Ovary (tissue), 9 donors: Measurements from ENCODE around the gene NETO1. TPM values are rescaled to one million over a fixed set of nuclear protein-coding genes. Genes with fewer than 3 reads are reported as not detected.

Experiments used
- DNase-seq, 5 donors: peaks; one replicate each; pipeline ENCODE4 v3.0.0-alpha.2; 2019 to 2020
- H3K27ac ChIP-seq, 2 donors: fragments of 200-600 bp; one replicate each; pipeline versions ENCODE4 v1.5.1 to v1.8.0; 2019 to 2022
- H3K27me3 ChIP-seq: fragments of 200-600 bp; one replicate; pipeline ENCODE4 v1.8.0; 2022
- H3K36me3 ChIP-seq: fragments of 200-600 bp; sonication (generic); one replicate; pipeline ENCODE4 v1.5.1; 2019
- H3K4me1 ChIP-seq: one replicate; pipeline ENCODE4 v1.8.1; 2013; ENCODE audit warnings: mild to moderate bottlenecking, moderate library complexity; ENCODE audit not compliant: insufficient read depth
- H3K4me3 ChIP-seq: fragments of 200-600 bp; sonication (generic); one replicate; pipeline ENCODE4 v1.5.1; 2017
- H3K9me3 ChIP-seq, 2 donors: fragments of 200-600 bp in 1 of 2; sonication (generic) in 1 of 2; one replicate each; pipeline versions ENCODE4 v1.5.1 to v1.8.1; 2013 to 2019; ENCODE audit warnings: mild to moderate bottlenecking in 1 of 2, moderate library complexity in 1 of 2
- CTCF ChIP-seq, 3 donors: fragments of 450-650 bp in 2 of 3; fragments of 200-600 bp in 1 of 3; IDR thresholded peaks; one replicate each; pipeline versions ENCODE4 v1.5.1 to v1.8.0; 2016 to 2022; ENCODE audit warnings: antibody characterized with exemption in 3 of 3, mild to moderate bottlenecking in 1 of 3
- EP300 ChIP-seq: sonication (generic); formaldehyde crosslinking; IDR thresholded peaks from one replicate; pipeline ENCODE4 v1.6.1; 2017; ENCODE audit warnings: antibody characterized with exemption
- POLR2A ChIP-seq: fragments of 450-650 bp; IDR thresholded peaks from one replicate; pipeline ENCODE4 v1.6.1; 2017; ENCODE audit warnings: antibody characterized with exemption, mild to moderate bottlenecking, moderate library complexity
- WGBS, 3 donors: extraction: QIAGEN DNeasy Blood & Tissue Kit in 1 of 3; methylation state at CpG; one replicate each; pipeline versions ENCODE4 v1.1.5 to v1.1.7; 2013 to 2017; 5-methylcytosine and 5-hydroxymethylcytosine counted together
- intact Hi-C, 4 donors: fragments of 100-400 bp; cut with DNase I; formaldehyde crosslinking; loops; one replicate each; pipeline versions ENCODE4 v1.11.0 to v1.15.1; 2022 to 2023
- polyA plus RNA-seq, 2 donors: library from polyadenylated mRNA; stranded (reverse); fragments of 200-250 nt in 1 of 2; fragments of 350-450 nt in 1 of 2; fragmentation: Illumina TruSeq in 1 of 2; extraction: RNeasy Lipid Tissue Mini Kit (QIAGEN cat#74804) in 1 of 2; gene quantifications; one replicate each; pipeline ENCODE4 v1.2.3, GENCODE V29; 2013 to 2014
- total RNA-seq, 7 donors: library from RNA; depleted of rRNA in 2 of 7; stranded (reverse); fragments of >200 nt in 2 of 7; fragmentation: NEBNext Ultra II Directional in 3 of 7; extraction: Animal tissue kit (Norgen Biotek cat#: 25700) in 3 of 7; gene quantifications; one replicate each; pipeline versions ENCODE4 v1.1.0 to v1.2.4, GENCODE V29; 2016 to 2023
- donor health status: DM: no; HTN: no; CAD: no; lungs with moderate emphysema.
- donor health status: DM: no; HTN: no; CAD: no.
- donor health status: Bipolar disorder and iron deficiency.
- donor health status: DM: yes; HTN: yes; CAD: no.
- donor health status: DM: no; HTN: no; CAD: no.
- donor health status: DM: yes; HTN: yes; CAD: no.

NETO1 gene
- total and polyA plus RNA-seq, 9 donors: 2.0 TPM; not detected in 8

- H3K36me3 ChIP-seq: no peaks in the 10 kb centered on the region
- no peak for DNase-seq
- H3K4me1 ChIP-seq: peaks cover 3% of the 10 kb centered on the region
- no peaks in the 10 kb centered on the region for H3K9me3 ChIP-seq
- no peak overlapping the region for H3K27ac ChIP-seq
- WGBS, 3 donors: 3 to 4% (median 4%) methylated on average over 18 of the region's 18 CpGs
- intact Hi-C loops: no loop called here
- no peak for TF ChIP-seq CTCF (IDR thresholded peaks at IDR 0.05)
- no peak for TF ChIP-seq EP300
- no peak overlapping the region for H3K4me3 ChIP-seq
- H3K27me3 ChIP-seq: no peaks in the 10 kb centered on the region
Observed at GRCh38 chr18:72866442-72866900, 1.3 kb downstream of the NETO1 start.

GRCh38 chr18:72863754-72864153 lies 4.0 kb downstream of the NETO1 start:
- DNase-seq: no peak
- Histone ChIP-seq H3K36me3 (no peaks in the 10 kb centered on the region), H3K4me3 (no peak overlapping the region), H3K27me3 (no peaks in the 10 kb centered on the region), H3K9me3 (no peaks in the 10 kb centered on the region), H3K27ac (no peak overlapping the region), H3K4me1 (peaks cover 3% of the 10 kb centered on the region)
- intact Hi-C loops: no loop called here
- no peak for TF ChIP-seq EP300
- no peak for TF ChIP-seq CTCF (IDR thresholded peaks at IDR 0.05)
- no peak for TF ChIP-seq POLR2A
- WGBS, 3 donors: 77 to 83% (median 80%) methylated on average over 9 of the region's 9 CpGs

GRCh38 chr18:72859088-72859487 lies 8.7 kb downstream of the NETO1 start:
- no peaks in the 10 kb centered on the region for H3K4me1 ChIP-seq
- H3K27ac ChIP-seq: no peak overlapping the region
- no peaks in the 10 kb centered on the region for H3K27me3 ChIP-seq
- no peak for TF ChIP-seq POLR2A
- TF ChIP-seq CTCF (IDR thresholded peaks at IDR 0.05): no peak
- TF ChIP-seq EP300: no peak
- no peaks in the 10 kb centered on the region for H3K36me3 ChIP-seq
- no peaks in the 10 kb centered on the region for H3K9me3 ChIP-seq
- intact Hi-C loops: no loop called here
- H3K4me3 ChIP-seq: no peak overlapping the region
- WGBS, 3 donors: 83 to 85% (median 84%) methylated on average over 4 of the region's 4 CpGs
- DNase-seq: no peak

- no peaks in the 10 kb centered on the region for H3K9me3 ChIP-seq
- intact Hi-C loops: no loop called here
- WGBS, 3 donors: 17 to 36% (median 18%) methylated on average over 3 of the region's 3 CpGs
Observed at GRCh38 chr18:72849671-72850070, 18.1 kb downstream of the NETO1 start.

More at GRCh38 chr18:72849671-72850070, 18.1 kb downstream of the NETO1 start:
- Histone ChIP-seq H3K4me3 (no peak overlapping the region), H3K27me3 (no peaks in the 10 kb centered on the region), H3K27ac (no peak overlapping the region), H3K4me1 (no peaks in the 10 kb centered on the region), H3K36me3 (no peaks in the 10 kb centered on the region)
- TF ChIP-seq CTCF (IDR thresholded peaks at IDR 0.05) (no peak), EP300 (no peak)
- no peak for DNase-seq
